AG09319 (cell line): Measurements from ENCODE around the gene CDC42BPA.

Experiments
- DNase-seq: peaks from one replicate; pipeline ENCODE4 v3.0.0-alpha.2; 2010; ENCODE audit warnings: low read depth; ENCODE audit errors: extremely low read depth
- TF ChIP-seq, protein P1 (sequence below): IDR thresholded peaks from 2 replicates; pipeline ENCODE4 v1.5.1; 2011; ENCODE audit warnings: low read depth, mild to moderate bottlenecking, inconsistent platforms, low read length, moderate library complexity

CDC42BPA gene

DNA sequence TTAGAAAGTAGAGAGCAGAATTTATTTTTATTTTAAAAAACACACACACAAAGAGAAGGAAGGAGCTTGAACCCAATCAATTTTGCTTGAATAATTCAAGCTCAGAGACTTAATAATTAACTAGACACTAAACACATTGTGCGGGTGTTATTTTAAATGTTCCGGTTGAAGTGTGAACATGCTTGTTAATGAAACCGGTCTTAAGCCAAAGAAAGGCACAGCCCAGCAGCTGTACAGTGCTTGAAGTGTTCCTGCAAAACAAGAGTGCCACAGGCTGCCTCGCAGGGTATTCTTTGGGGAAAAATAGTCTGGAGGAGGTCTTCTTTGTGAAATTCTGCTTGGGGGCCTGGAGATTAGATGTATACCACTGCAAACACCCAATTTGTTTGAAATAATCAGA, 2.2 kb upstream of the CDC42BPA start:
- TF ChIP-seq, protein P1, sequence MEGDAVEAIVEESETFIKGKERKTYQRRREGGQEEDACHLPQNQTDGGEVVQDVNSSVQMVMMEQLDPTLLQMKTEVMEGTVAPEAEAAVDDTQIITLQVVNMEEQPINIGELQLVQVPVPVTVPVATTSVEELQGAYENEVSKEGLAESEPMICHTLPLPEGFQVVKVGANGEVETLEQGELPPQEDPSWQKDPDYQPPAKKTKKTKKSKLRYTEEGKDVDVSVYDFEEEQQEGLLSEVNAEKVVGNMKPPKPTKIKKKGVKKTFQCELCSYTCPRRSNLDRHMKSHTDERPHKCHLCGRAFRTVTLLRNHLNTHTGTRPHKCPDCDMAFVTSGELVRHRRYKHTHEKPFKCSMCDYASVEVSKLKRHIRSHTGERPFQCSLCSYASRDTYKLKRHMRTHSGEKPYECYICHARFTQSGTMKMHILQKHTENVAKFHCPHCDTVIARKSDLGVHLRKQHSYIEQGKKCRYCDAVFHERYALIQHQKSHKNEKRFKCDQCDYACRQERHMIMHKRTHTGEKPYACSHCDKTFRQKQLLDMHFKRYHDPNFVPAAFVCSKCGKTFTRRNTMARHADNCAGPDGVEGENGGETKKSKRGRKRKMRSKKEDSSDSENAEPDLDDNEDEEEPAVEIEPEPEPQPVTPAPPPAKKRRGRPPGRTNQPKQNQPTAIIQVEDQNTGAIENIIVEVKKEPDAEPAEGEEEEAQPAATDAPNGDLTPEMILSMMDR = no peak
- no peak for DNase-seq

DNA sequence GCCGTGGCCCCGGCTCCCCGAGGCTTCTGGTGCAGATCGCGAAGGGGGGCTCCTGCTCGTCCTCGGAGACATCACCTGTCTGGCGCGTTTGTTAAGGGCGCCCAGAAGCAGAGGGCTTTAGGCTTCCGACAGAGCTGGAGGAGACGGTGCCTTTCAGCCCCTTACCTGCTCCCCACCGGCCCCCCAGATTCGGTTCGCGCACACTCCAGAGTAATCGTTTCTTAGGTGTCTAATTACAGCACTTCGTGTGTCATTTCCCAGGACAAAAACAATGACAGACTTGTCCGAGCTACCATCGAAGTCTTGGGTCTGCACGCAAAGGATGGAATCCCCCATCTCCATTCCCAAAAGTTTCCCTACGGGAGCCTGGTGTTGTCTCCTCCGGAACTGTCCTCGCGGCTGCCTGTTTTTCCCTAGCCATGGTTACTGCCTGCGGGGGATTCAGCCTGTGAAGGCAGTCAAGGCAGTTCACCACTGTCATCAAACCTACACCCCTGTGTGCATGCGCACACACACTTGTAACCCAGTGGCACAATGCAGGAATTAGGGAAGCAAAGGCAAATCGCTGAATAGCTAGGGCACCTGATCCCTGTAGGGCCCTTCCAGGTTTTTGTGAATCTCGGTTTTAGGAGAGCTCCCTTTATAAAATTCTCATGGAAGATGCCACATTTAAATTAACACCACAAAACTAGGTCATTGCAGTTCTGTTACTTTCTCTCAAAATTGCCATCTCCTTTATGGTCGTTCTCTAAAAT, 738 bp upstream of the CDC42BPA start:
- DNase-seq = no peak
- TF ChIP-seq, protein P1 = no peak

DNA sequence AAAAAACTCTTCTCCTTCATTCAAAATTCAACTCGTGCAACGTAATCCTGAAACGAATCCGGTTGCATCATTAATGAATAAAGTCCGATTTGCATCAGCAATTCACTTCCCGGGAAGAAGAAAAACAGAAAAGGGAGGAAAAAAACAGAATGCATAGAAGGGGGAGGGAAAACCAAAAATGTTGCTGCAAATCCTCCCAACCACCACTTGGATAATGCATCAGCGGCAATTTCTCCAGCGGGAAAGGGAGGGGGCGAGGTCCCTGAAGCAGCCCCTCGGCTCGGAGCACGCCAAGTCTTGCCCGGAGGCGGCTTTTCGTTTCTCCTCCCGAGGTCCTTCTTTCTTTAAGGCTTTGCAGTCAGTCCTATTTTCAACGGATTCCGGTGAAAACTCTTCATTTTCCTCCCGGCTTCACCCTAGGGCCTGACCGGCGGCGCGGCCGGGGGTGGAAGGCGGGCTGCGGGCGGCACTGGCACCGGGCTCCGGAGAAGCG, 723 bp downstream of the CDC42BPA start:
- peak; percentile 16 for DNase-seq
- TF ChIP-seq, protein P1 = peak; percentile 17

DNA sequence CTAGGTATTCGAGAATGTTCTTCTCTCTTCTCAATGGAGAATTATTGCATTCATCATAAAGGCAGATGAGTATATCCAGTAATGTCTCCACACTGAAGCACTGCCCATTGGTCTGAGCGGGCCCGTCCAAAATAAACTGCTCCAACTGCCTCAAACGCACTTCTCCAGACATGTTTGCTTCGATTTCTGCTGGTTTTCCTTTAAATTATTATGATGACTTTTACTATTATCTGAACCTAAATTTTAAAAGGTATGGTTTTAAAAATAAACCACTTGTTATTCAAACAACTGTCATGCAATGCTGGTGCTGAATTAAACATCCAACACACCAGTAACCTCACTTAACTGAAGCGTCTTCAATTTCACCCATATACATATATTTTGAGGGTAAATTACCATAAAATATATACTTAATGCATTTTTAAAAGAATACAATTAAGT, 1.3 kb downstream of the CDC42BPA start:
- TF ChIP-seq, protein P1 = no peak
- DNase-seq = no peak

DNA sequence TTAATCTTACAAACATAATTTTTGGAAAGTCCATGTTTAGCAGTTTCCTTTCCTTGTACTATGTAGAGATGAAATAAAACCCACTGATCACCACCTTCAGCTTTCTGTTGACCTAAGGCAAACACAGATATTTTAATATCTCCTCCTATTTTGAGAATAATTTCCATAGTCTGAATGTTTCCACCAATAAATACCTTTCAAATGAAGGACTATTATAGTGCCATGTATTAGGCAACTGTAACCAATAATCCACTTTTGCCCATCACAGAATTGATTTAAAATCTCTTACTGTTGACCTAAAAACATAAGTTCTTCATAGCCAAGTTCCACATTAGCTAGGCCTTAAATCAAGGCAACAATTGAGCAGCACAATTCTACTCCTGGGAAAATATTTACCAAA, 1.8 kb downstream of the CDC42BPA start:
- no peak for DNase-seq
- TF ChIP-seq, protein P1 = no peak

DNA sequence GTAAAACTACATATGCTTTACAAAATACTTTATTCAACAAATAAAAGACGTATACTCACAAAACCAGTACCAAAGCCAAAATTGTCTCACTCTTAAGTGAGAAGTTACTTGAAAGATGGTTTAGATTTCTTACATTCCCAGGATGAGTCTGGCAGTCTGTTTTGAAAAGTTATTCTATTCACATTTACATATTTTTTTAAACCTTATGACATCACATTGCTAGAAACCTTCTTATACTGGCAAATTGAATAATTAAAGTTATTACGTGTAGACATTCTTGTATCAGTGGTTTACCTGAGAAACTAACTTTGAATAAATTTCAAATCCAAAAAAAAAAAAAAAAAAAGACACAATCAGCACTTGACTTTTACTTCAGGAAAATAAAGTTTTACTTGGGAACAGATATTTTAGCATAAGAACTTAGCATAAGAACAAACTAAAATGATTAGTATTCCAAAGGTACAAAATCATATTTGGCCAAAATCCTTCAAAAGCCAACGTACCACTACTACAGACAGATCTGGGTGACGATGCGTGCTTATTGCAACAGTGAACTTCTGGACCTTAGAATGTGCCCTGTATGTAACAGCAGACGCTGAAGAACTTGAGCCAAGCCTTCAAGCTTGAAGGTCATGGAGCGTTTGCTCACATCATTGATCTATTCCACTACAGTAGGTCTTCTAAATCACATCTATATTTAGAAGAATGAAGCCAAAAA, 2.5 kb downstream of the CDC42BPA start:
- peak; percentile 47 for DNase-seq
- TF ChIP-seq, protein P1 = no peak
